ENCODE measurements around the gene SGPP2.

Gene SGPP2

DNA sequence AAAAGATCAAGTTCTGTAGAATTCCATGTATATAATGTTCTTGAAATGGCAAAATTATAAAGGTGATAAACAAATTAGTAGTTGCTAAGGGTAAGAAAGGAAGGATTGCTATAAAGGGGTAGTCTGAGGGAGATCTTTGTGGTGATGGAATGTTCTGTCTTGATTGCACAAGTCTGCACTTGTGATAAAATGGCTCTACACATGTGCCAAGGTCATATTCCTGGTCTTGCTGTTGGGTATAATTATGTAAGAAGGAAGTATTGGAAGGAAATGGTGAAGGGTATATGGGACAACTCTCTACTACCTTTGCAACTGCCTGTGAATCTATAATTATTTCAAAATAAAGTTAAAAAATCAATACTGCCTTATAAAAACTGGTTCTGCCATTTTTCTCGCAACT is 15.3 kb downstream of the SGPP2 start:
- DNase-seq: no peak
- in situ Hi-C loops (cut with HindIII; ENCODE audit: low pct_ligation_motif_present, low sequenced_read_pairs): no loop called here
- H3K27me3 ChIP-seq (replicated peaks): no peaks in the 10 kb centered on the region
- no peak overlapping the region for H3K4me3 ChIP-seq (ENCODE audit: low read depth, low read length)
- TF ChIP-seq CTCF (IDR thresholded peaks at IDR 0.05; ENCODE audit: low read depth, low read length, missing control alignments): no peak
- H3K27ac ChIP-seq: no peak overlapping the region
- H3K36me3 ChIP-seq (replicated peaks): no peaks in the 10 kb centered on the region

DNA sequence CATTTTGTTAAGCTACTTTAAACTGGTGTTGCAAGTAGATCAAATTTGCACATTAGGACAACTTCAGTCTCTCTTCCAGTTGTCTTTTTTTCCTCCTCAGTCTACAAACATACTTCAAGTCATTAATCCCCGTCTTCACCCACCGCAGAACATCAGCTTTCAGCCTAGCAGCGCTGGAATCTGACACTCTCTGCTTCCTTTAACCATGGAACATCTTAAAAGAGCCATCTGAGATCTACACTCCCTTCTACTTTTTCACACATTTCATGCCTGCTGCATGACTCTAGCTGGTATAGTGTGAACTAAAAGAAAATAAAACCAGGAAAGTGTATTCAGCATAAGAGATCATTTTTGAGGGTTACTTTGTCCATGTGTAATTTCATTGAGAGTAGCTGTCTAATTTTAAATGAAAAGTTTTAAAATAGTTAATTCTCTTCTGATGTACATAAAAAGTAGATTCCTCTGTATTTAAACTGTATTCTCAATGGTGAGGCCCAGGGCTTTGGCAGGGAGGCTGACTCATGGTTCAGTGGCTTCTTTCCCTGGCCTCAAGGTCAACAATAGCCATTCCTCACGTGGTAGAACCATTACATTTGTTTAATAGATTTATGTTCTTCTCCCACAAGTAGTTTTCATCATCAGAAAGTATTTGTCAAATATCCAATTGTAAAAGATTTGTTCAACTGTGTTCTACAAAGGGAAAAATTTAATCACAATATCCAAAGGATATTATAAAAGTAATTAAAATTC is 16.5 kb downstream of the SGPP2 start:
- Histone ChIP-seq H3K4me3 (ENCODE audit: low read depth, low read length) (no peak overlapping the region), H3K27ac (no peak overlapping the region), H3K36me3 (replicated peaks) (no peaks in the 10 kb centered on the region), H3K27me3 (replicated peaks) (no peaks in the 10 kb centered on the region)
- in situ Hi-C loops (cut with HindIII; ENCODE audit: low pct_ligation_motif_present, low sequenced_read_pairs): no loop called here
- peak; percentile 43 for DNase-seq
- TF ChIP-seq CTCF (IDR thresholded peaks at IDR 0.05; ENCODE audit: low read depth, low read length, missing control alignments): no peak

DNA sequence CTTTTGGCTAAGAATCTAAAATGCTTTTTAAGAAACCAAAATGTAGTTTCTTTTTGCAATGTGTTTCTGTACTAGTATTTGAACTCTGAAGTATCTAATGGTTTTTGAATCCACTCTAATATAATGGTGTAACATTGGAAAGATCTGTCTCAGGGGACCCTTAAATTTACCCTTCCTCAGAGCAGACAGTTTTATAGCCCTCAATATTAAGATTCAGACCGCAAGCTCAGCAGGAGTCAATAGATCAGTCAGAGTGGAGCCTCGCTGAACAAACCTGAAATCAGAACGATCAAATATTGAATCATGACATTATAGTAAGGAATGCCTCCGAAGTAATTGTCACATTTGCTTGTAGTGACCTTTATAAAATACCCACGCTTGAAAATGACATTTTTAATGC is 18.3 kb downstream of the SGPP2 start:
- DNase-seq: no peak
- TF ChIP-seq CTCF (IDR thresholded peaks at IDR 0.05; ENCODE audit: low read depth, low read length, missing control alignments): no peak
- in situ Hi-C loops (cut with HindIII; ENCODE audit: low pct_ligation_motif_present, low sequenced_read_pairs): no loop called here

DNA sequence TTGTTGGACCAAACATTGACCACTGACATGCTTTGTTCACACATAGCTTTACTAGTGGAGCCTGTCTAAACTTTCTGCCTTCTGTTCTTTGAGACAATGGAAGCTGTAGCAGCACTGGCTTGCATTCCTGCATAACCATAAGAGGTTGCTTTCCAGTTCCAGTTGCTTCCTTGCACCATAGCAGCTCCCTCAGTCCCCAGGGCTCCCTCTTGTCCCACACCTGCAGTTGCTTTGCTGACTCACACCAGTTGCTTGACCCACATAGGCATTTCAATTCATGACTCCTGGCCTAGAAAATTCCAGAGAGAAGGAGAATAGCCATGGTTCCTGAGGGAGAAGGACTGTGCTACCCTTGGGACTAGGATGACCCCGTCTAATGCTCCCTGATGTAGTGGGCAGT is 20.9 kb downstream of the SGPP2 start:
- TF ChIP-seq CTCF (IDR thresholded peaks at IDR 0.05; ENCODE audit: low read depth, low read length, missing control alignments): no peak
- Histone ChIP-seq H3K4me3 (ENCODE audit: low read depth, low read length) (no peak overlapping the region), H3K27me3 (replicated peaks) (no peaks in the 10 kb centered on the region), H3K36me3 (replicated peaks) (no peaks in the 10 kb centered on the region), H3K27ac (no peak overlapping the region)
- in situ Hi-C loops (cut with HindIII; ENCODE audit: low pct_ligation_motif_present, low sequenced_read_pairs): no loop called here
- no peak for DNase-seq

More for the DNA sequence above, 18.3 kb downstream of the SGPP2 start:
- no peaks in the 10 kb centered on the region for H3K36me3 ChIP-seq (replicated peaks)
- no peaks in the 10 kb centered on the region for H3K27me3 ChIP-seq (replicated peaks)
- no peak overlapping the region for H3K27ac ChIP-seq
- no peak overlapping the region for H3K4me3 ChIP-seq (ENCODE audit: low read depth, low read length)

DNA sequence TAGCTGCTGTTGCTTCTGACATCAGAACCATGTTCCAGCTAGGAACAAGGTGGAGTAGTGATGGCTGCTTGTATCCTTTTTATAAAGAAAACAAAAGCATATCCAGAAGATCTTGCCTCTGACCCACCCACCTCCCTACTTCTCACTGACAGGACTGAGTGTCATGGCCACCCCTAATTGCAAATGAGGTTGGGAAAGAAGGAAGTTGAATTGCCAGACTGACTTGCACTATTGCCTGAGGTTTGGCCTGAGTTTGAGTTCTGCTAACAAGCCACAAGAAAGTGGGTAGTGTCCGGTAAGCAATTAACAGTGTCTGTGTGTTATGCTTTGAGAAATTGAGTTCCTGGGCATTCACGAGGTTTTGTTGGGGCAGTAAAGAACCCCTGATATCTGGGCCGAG is 22.8 kb downstream of the SGPP2 start:
- no peak overlapping the region for H3K4me3 ChIP-seq (ENCODE audit: low read depth, low read length)
- no peak for TF ChIP-seq CTCF (IDR thresholded peaks at IDR 0.05; ENCODE audit: low read depth, low read length, missing control alignments)
- no peak for DNase-seq
- H3K36me3 ChIP-seq (replicated peaks): no peaks in the 10 kb centered on the region
- H3K27me3 ChIP-seq (replicated peaks): no peaks in the 10 kb centered on the region
- in situ Hi-C loops (cut with HindIII; ENCODE audit: low pct_ligation_motif_present, low sequenced_read_pairs): no loop called here
- no peak overlapping the region for H3K27ac ChIP-seq

DNA sequence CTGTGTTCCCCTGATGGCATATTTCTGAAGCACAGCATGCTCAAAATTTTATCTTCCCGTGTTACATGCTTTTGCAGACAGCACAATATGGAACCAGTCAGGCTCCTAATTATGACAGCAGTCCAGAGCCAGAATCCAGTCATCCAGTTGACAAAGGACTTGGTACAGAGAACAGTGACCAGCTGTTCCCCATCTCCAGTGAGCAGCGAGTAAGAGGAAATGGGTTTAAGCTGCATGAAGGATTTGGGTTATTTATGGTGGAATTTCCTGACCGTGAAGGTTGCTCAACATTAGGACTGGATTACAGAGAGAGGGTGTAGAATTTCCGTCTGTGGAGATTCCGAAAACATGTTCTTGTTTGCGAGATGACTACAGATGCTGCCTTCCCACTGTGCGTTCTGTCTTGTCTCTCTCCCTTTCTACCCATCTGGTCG is 24.4 kb downstream of the SGPP2 start:
- in situ Hi-C loops (cut with HindIII; ENCODE audit: low pct_ligation_motif_present, low sequenced_read_pairs): no loop called here
- Histone ChIP-seq H3K27ac (no peak overlapping the region), H3K27me3 (replicated peaks) (no peaks in the 10 kb centered on the region), H3K4me3 (ENCODE audit: low read depth, low read length) (no peak overlapping the region), H3K36me3 (replicated peaks) (no peaks in the 10 kb centered on the region)
- DNase-seq: no peak
- TF ChIP-seq CTCF (IDR thresholded peaks at IDR 0.05; ENCODE audit: low read depth, low read length, missing control alignments): no peak
